ENCODE results near the gene ZNF280B. TPM values are rescaled to one million over a fixed set of nuclear protein-coding genes. Genes with fewer than 3 reads are reported as not detected.
"Not testable (repeated sequence)": the region's sequence is repeated elsewhere in the genome, so short reads cannot be mapped to it uniquely, and the experiment has no call there.

ZNF280B gene
- total and polyA plus RNA-seq, 2 experiments from 2014 or later, result 0.11 to 0.45 TPM

GRCh38 chr22:22450343-22450839 lies 58.2 kb downstream of the ZNF280B start:
- no peaks in the 10 kb centered on the region for H3K9me3 ChIP-seq (ENCODE audit: low read depth)
- H3K4me3 ChIP-seq, result no peak overlapping the region
- in situ Hi-C loops (cut with MboI), result no loop called here
- H3K9ac ChIP-seq, result no peak overlapping the region
- no peak for TF ChIP-seq EZH2 (IDR thresholded peaks at IDR 0.05; ENCODE audit: insufficient read depth, poor library complexity, severe bottlenecking)
- no peak for TF ChIP-seq EZH2phosphoT487 (IDR thresholded peaks at IDR 0.05; ENCODE audit: insufficient read depth, low read depth)
- no peaks in the 10 kb centered on the region for H3F3A ChIP-seq (ENCODE audit: insufficient read depth)
- H3K9me2 ChIP-seq (ENCODE audit: insufficient read depth), result no peaks in the 10 kb centered on the region
- H4K20me1 ChIP-seq (ENCODE audit: insufficient read depth), result no peaks in the 10 kb centered on the region
- H3K4me2 ChIP-seq (ENCODE audit: unreplicated experiment), result no peak overlapping the region
- no peak overlapping the region for H2AFZ ChIP-seq
- H3K4me1 ChIP-seq (ENCODE audit: insufficient read depth), result no peaks in the 10 kb centered on the region
- H3K36me3 ChIP-seq (ENCODE audit: low read depth), result no peaks in the 10 kb centered on the region
- no peaks in the 10 kb centered on the region for H3K79me2 ChIP-seq (ENCODE audit: insufficient read depth)
- H3K27me3 ChIP-seq (replicated peaks; ENCODE audit: insufficient read depth), result peaks cover 7% of the 10 kb centered on the region
- H3K27ac ChIP-seq, result no peak overlapping the region
- WGBS, 2 experiments (ENCODE audit: low coverage in 1 of 2, low lambda C conversion rate in 2 of 2, missing lambda C conversion rate in 2 of 2), result 4 to 10% methylated on average over 4 of the region's 4 CpGs
- no peak for DNase-seq

DNA sequence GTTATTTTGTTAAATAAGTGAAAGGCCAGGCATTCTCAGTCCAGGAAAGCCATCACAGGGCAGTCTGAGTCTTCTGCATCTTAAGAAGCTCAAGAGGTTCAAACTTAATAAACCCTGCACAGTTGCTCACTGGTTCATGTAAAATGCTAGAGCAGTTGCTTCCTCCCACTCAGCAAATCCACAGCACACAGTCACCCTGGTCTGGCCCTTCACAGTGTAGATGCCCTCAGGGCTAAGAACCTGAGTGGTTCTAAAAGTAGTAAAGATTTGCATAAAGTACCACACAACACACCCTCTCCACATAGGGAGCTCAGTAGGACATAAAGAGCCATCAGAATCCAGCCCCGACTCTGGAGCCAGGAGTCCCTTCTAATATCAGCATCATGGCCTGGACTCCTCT lies 58.7 kb downstream of the ZNF280B start:
- Histone ChIP-seq H3K27me3 (replicated peaks; ENCODE audit: insufficient read depth) (peaks cover 4% of the 10 kb centered on the region), H3K27ac (no peak overlapping the region), H3K4me3 (no peak overlapping the region), H3K36me3 (ENCODE audit: low read depth) (no peaks in the 10 kb centered on the region), H2AFZ (no peak overlapping the region), H3K79me2 (ENCODE audit: insufficient read depth) (no peaks in the 10 kb centered on the region), H3K4me1 (ENCODE audit: insufficient read depth) (no peaks in the 10 kb centered on the region), H3F3A (ENCODE audit: insufficient read depth) (no peaks in the 10 kb centered on the region), H4K20me1 (ENCODE audit: insufficient read depth) (no peaks in the 10 kb centered on the region), H3K4me2 (ENCODE audit: unreplicated experiment) (no peak overlapping the region), H3K9me2 (ENCODE audit: insufficient read depth) (no peaks in the 10 kb centered on the region), H3K9ac (no peak overlapping the region), H3K9me3 (ENCODE audit: low read depth) (no peaks in the 10 kb centered on the region)
- no peak for DNase-seq
- TF ChIP-seq EZH2 (IDR thresholded peaks at IDR 0.05; ENCODE audit: insufficient read depth, poor library complexity, severe bottlenecking) (no peak), EZH2phosphoT487 (IDR thresholded peaks at IDR 0.05; ENCODE audit: insufficient read depth, low read depth) (no peak)
- 7 to 29% methylated on average over 1 of the region's 1 CpG for WGBS, 2 experiments (ENCODE audit: low coverage in 1 of 2, low lambda C conversion rate in 2 of 2, missing lambda C conversion rate in 2 of 2)
- in situ Hi-C loops (cut with MboI), result no loop called here

GRCh38 chr22:22446517-22446916 lies 62.0 kb downstream of the ZNF280B start:
- Histone ChIP-seq H3K4me3 (no peak overlapping the region), H3K9ac (no peak overlapping the region), H3K9me3 (ENCODE audit: low read depth) (no peaks in the 10 kb centered on the region), H3K27ac (no peak overlapping the region), H4K20me1 (ENCODE audit: insufficient read depth) (no peaks in the 10 kb centered on the region), H3K27me3 (replicated peaks; ENCODE audit: insufficient read depth) (peaks cover under 1% of the 10 kb centered on the region), H3K4me1 (ENCODE audit: insufficient read depth) (no peaks in the 10 kb centered on the region), H3F3A (ENCODE audit: insufficient read depth) (no peaks in the 10 kb centered on the region), H3K36me3 (ENCODE audit: low read depth) (no peaks in the 10 kb centered on the region), H3K9me2 (ENCODE audit: insufficient read depth) (no peaks in the 10 kb centered on the region), H3K4me2 (ENCODE audit: unreplicated experiment) (no peak overlapping the region), H2AFZ (no peak overlapping the region), H3K79me2 (ENCODE audit: insufficient read depth) (no peaks in the 10 kb centered on the region)
- in situ Hi-C loops (cut with MboI), result no loop called here
- 0% methylated on average over 2 of the region's 2 CpGs for WGBS, 2 experiments (ENCODE audit: low coverage in 1 of 2, low lambda C conversion rate in 2 of 2, missing lambda C conversion rate in 2 of 2)
- peak; percentile 20 for DNase-seq
- TF ChIP-seq EZH2phosphoT487 (IDR thresholded peaks at IDR 0.05; ENCODE audit: insufficient read depth, low read depth), result no peak
- TF ChIP-seq EZH2 (IDR thresholded peaks at IDR 0.05; ENCODE audit: insufficient read depth, poor library complexity, severe bottlenecking), result no peak

DNA sequence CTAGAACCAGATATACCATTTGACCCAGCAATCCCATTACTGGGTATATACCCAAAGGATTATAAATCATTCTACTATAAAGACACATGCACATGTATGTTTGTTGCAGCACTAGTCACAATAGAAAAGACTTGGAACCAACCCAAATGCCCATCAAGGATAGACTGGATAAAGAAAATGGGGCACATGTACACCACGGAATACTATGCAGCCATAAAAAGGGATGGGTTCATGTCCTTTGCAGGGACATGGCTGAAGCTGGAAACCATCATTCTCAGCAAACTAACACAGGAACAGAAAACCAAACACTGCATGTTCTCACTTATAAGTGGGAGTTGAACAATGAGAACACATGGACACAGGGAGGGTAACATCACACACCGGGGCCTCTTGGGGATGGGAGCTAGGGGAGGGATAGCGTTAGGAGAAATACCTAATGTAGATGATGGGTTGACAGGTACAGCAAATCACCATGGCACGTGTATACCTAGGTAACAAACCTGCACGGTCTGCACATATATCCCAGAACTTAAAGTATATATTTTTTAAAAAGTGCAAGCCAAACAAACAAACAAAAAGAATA lies 64.4 kb downstream of the ZNF280B start:
- H3K27me3 ChIP-seq (replicated peaks; ENCODE audit: insufficient read depth); H3K9me2 ChIP-seq (ENCODE audit: insufficient read depth); H3K79me2 ChIP-seq (ENCODE audit: insufficient read depth); in situ Hi-C loops (cut with MboI); H3K27ac ChIP-seq; DNase-seq; H3K4me3 ChIP-seq; H3K36me3 ChIP-seq (ENCODE audit: low read depth); H2AFZ ChIP-seq; H3K4me1 ChIP-seq (ENCODE audit: insufficient read depth); H3K9ac ChIP-seq; H4K20me1 ChIP-seq (ENCODE audit: insufficient read depth); H3F3A ChIP-seq (ENCODE audit: insufficient read depth); H3K9me3 ChIP-seq (ENCODE audit: low read depth); H3K4me2 ChIP-seq (ENCODE audit: unreplicated experiment): not testable (repeated sequence)
- WGBS, 2 experiments (ENCODE audit: low coverage in 1 of 2, low lambda C conversion rate in 2 of 2, missing lambda C conversion rate in 2 of 2), result 41 to 45% methylated on average over 5 of the region's 5 CpGs
